ENCODE data around the gene TNFSF12. TPM values are rescaled to one million over a fixed set of nuclear protein-coding genes. Genes with fewer than 3 reads are reported as not detected.

Gene TNFSF12
- total RNA-seq = 10 to 100 TPM; 54.6 to 98.3 TPM

GRCh38 chr17:7548585-7549400, at the start of gene TNFSF12:
Gene TNFSF12, plus strand, starts transcription at chr17:7549058. Its CDS starts 96 bp downstream, at chr17:7549154.
- H3K9me3 ChIP-seq = no peaks in the 10 kb centered on the region
- H3K27ac ChIP-seq = peak within 1 kb of the TSS; percentile 91 to 92
- H3K36me3 ChIP-seq = peaks cover 3% of the 10 kb centered on the region
- peak; percentile 39 for ATAC-seq (ENCODE audit: insufficient number of reproducible peaks, low FRiP score, low read depth)
- TF ChIP-seq CTCF (IDR thresholded peaks at IDR 0.05) = peak; percentile 36
- no peak for DNase-seq (ENCODE audit: low spot score)
- H3K4me1 ChIP-seq (ENCODE audit: control insufficient read depth in 1 of 2, low read depth in 2 of 2) = peaks cover 10 to 33% of the 10 kb centered on the region in 2 donors
- peak within 1 kb of the TSS; percentile 85 for H3K4me3 ChIP-seq
- no peaks in the 10 kb centered on the region for H3K27me3 ChIP-seq (replicated peaks; ENCODE audit: insufficient read depth)

- Histone ChIP-seq H3K27ac (no peak overlapping the region), H3K9me3 (no peaks in the 10 kb centered on the region), H3K4me1 (ENCODE audit: control insufficient read depth in 1 of 2, low read depth in 2 of 2) (no peaks in the 10 kb centered on the region), H3K36me3 (peaks cover 83% of the 10 kb centered on the region), H3K4me3 (no peak overlapping the region), H3K27me3 (replicated peaks; ENCODE audit: insufficient read depth) (no peaks in the 10 kb centered on the region)
- DNase-seq (ENCODE audit: low spot score) (no peak), ATAC-seq (ENCODE audit: insufficient number of reproducible peaks, low FRiP score, low read depth) (no peak)
- TF ChIP-seq CTCF (IDR thresholded peaks at IDR 0.05) = no peak
Measured at GRCh38 chr17:7499161-7499560, 49.7 kb upstream of the TNFSF12 start.

GRCh38 chr17:7501729-7502128, 47.1 kb upstream of the TNFSF12 start:
- DNase-seq (ENCODE audit: low spot score) = no peak
- no peak for TF ChIP-seq CTCF (IDR thresholded peaks at IDR 0.05)

GRCh38 chr17:7502171-7502847, 46.5 kb upstream of the TNFSF12 start:
- no peak overlapping the region for H3K4me3 ChIP-seq
- H3K27me3 ChIP-seq (replicated peaks; ENCODE audit: insufficient read depth) = no peaks in the 10 kb centered on the region
- no peak overlapping the region for H3K27ac ChIP-seq
- H3K36me3 ChIP-seq = peaks cover 83% of the 10 kb centered on the region
- H3K4me1 ChIP-seq (ENCODE audit: control insufficient read depth in 1 of 2, low read depth in 2 of 2) = no peaks in the 10 kb centered on the region
- ATAC-seq (ENCODE audit: insufficient number of reproducible peaks, low FRiP score, low read depth) (no peak), DNase-seq (ENCODE audit: low spot score) (no peak)
- H3K9me3 ChIP-seq = no peaks in the 10 kb centered on the region
- no peak for TF ChIP-seq CTCF (IDR thresholded peaks at IDR 0.05)

More at GRCh38 chr17:7501729-7502128, 47.1 kb upstream of the TNFSF12 start:
- Histone ChIP-seq H3K27ac (no peak overlapping the region), H3K4me1 (ENCODE audit: control insufficient read depth in 1 of 2, low read depth in 2 of 2) (no peaks in the 10 kb centered on the region), H3K27me3 (replicated peaks; ENCODE audit: insufficient read depth) (no peaks in the 10 kb centered on the region), H3K36me3 (peaks cover 83% of the 10 kb centered on the region), H3K9me3 (no peaks in the 10 kb centered on the region), H3K4me3 (no peak overlapping the region)
- no peak for ATAC-seq (ENCODE audit: insufficient number of reproducible peaks, low FRiP score, low read depth)

- no peak overlapping the region for H3K27ac ChIP-seq
- no peak for TF ChIP-seq CTCF (IDR thresholded peaks at IDR 0.05)
- H3K4me3 ChIP-seq = no peak overlapping the region
- DNase-seq (ENCODE audit: low spot score) = no peak
- H3K4me1 ChIP-seq (ENCODE audit: control insufficient read depth in 1 of 2, low read depth in 2 of 2) = no peaks in the 10 kb centered on the region
- H3K27me3 ChIP-seq (replicated peaks; ENCODE audit: insufficient read depth) = no peaks in the 10 kb centered on the region
- no peaks in the 10 kb centered on the region for H3K9me3 ChIP-seq
- peaks cover 82% of the 10 kb centered on the region for H3K36me3 ChIP-seq
- no peak for ATAC-seq (ENCODE audit: insufficient number of reproducible peaks, low FRiP score, low read depth)
Measured at GRCh38 chr17:7502987-7503386, 45.9 kb upstream of the TNFSF12 start.
